ENCODE results near the gene RAI1.

The RAI1 gene

GRCh38 chr17:17792551-17793377 is 111.5 kb downstream of the RAI1 start:
- no peaks in the 10 kb centered on the region for H3K9me3 ChIP-seq (ENCODE audit: control insufficient read depth in 2 of 2, low read length in 2 of 2)
- H3K9ac ChIP-seq (ENCODE audit: low read length in 2 of 2): no peak overlapping the region
- peak overlapping the region; percentile 11 for H3K27ac ChIP-seq (ENCODE audit: low read length)
- H3K27me3 ChIP-seq (ENCODE audit: control insufficient read depth in 1 of 2, insufficient read depth in 2 of 2, low read length in 2 of 2): no peaks in the 10 kb centered on the region
- peaks cover 47% of the 10 kb centered on the region for H3K4me1 ChIP-seq (ENCODE audit: control insufficient read depth, insufficient read depth, low read length)
- no peak overlapping the region for H3K4me3 ChIP-seq (ENCODE audit: low read length in 2 of 2)
- peaks cover 0 to 18% of the 10 kb centered on the region in 2 donors for H3K36me3 ChIP-seq (ENCODE audit: control insufficient read depth in 2 of 2, insufficient read depth in 2 of 2, low read length in 2 of 2)

DNA sequence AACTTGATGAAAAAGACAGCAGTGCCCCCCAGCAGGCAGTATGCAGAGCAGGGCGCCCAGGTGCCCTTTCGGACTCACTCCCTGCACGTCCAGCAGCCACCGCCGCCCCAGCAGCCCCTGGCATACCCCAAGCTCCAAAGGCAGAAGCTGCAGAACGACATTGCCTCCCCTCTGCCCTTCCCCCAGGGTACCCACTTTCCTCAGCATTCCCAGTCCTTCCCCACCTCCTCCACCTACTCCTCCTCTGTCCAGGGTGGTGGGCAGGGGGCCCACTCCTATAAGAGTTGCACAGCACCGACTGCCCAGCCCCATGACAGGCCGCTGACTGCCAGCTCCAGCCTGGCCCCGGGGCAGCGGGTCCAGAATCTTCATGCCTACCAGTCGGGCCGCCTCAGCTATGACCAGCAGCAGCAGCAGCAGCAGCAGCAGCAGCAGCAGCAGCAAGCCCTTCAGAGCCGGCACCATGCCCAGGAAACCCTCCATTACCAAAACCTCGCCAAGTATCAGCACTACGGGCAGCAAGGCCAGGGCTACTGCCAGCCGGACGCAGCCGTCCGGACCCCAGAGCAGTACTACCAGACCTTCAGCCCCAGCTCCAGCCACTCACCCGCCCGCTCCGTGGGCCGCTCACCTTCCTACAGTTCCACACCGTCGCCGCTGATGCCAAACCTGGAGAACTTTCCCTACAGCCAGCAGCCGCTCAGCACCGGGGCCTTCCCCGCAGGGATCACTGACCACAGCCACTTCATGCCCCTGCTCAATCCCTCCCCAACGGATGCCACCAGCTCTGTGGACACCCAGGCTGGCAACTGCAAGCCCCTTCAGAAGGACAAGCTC is 112.3 kb downstream of the RAI1 start:
- H3K9me3 ChIP-seq (ENCODE audit: control insufficient read depth in 2 of 2, low read length in 2 of 2): no peaks in the 10 kb centered on the region
- peaks cover 49% of the 10 kb centered on the region for H3K4me1 ChIP-seq (ENCODE audit: control insufficient read depth, insufficient read depth, low read length)
- peak overlapping the region; percentile 11 for H3K27ac ChIP-seq (ENCODE audit: low read length)
- no peak overlapping the region for H3K9ac ChIP-seq (ENCODE audit: low read length in 2 of 2)
- H3K27me3 ChIP-seq (ENCODE audit: control insufficient read depth in 1 of 2, insufficient read depth in 2 of 2, low read length in 2 of 2): no peaks in the 10 kb centered on the region
- H3K4me3 ChIP-seq (ENCODE audit: low read length in 2 of 2): no peak overlapping the region
- peaks cover 0 to 20% of the 10 kb centered on the region in 2 donors for H3K36me3 ChIP-seq (ENCODE audit: control insufficient read depth in 2 of 2, insufficient read depth in 2 of 2, low read length in 2 of 2)

GRCh38 chr17:17794382-17794781 is 113.1 kb downstream of the RAI1 start:
- Histone ChIP-seq H3K27ac (ENCODE audit: low read length) (no peak overlapping the region), H3K4me1 (ENCODE audit: control insufficient read depth, insufficient read depth, low read length) (peaks cover 48% of the 10 kb centered on the region), H3K9ac (ENCODE audit: low read length in 2 of 2) (no peak overlapping the region), H3K9me3 (ENCODE audit: control insufficient read depth in 2 of 2, low read length in 2 of 2) (no peaks in the 10 kb centered on the region), H3K27me3 (ENCODE audit: control insufficient read depth in 1 of 2, insufficient read depth in 2 of 2, low read length in 2 of 2) (no peaks in the 10 kb centered on the region), H3K36me3 (ENCODE audit: control insufficient read depth in 2 of 2, insufficient read depth in 2 of 2, low read length in 2 of 2) (peaks cover 3 to 24% of the 10 kb centered on the region in 2 donors), H3K4me3 (ENCODE audit: low read length in 2 of 2) (no peak overlapping the region)

GRCh38 chr17:17795296-17795695 is 114.0 kb downstream of the RAI1 start:
- H3K9ac ChIP-seq (ENCODE audit: low read length in 2 of 2): no peak overlapping the region
- H3K27ac ChIP-seq (ENCODE audit: low read length): no peak overlapping the region
- H3K9me3 ChIP-seq (ENCODE audit: control insufficient read depth in 2 of 2, low read length in 2 of 2): no peaks in the 10 kb centered on the region
- peaks cover 44% of the 10 kb centered on the region for H3K4me1 ChIP-seq (ENCODE audit: control insufficient read depth, insufficient read depth, low read length)
- no peaks in the 10 kb centered on the region for H3K27me3 ChIP-seq (ENCODE audit: control insufficient read depth in 1 of 2, insufficient read depth in 2 of 2, low read length in 2 of 2)
- H3K4me3 ChIP-seq (ENCODE audit: low read length in 2 of 2): no peak overlapping the region
- H3K36me3 ChIP-seq (ENCODE audit: control insufficient read depth in 2 of 2, insufficient read depth in 2 of 2, low read length in 2 of 2): peaks cover 3 to 24% of the 10 kb centered on the region in 2 donors

DNA sequence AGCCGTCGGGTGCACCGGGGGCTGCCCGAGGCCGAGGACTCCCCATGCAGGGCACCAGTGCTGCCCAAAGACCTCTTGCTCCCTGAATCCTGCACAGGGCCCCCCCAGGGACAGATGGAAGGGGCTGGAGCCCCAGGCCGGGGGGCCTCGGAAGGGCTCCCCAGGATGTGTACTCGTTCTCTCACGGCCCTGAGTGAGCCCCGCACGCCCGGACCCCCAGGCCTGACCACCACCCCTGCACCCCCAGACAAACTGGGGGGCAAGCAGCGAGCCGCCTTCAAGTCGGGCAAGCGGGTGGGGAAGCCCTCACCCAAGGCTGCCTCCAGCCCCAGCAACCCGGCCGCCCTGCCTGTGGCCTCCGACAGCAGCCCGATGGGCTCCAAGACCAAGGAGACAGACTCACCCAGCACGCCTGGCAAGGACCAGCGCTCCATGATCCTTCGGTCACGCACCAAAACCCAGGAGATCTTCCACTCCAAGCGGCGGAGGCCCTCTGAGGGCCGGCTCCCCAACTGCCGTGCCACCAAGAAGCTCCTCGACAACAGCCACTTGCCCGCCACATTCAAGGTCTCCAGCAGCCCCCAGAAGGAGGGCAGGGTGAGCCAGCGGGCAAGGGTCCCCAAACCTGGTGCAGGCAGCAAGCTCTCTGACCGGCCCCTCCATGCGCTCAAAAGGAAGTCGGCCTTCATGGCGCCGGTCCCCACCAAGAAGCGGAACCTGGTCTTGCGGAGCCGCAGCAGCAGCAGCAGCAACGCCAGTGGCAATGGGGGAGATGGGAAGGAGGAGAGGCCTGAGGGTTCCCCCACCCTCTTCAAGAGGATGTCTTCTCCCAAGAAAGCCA is 114.9 kb downstream of the RAI1 start:
- Histone ChIP-seq H3K9ac (ENCODE audit: low read length in 2 of 2) (no peak overlapping the region), H3K9me3 (ENCODE audit: control insufficient read depth in 2 of 2, low read length in 2 of 2) (no peaks in the 10 kb centered on the region), H3K4me3 (ENCODE audit: low read length in 2 of 2) (no peak overlapping the region), H3K36me3 (ENCODE audit: control insufficient read depth in 2 of 2, insufficient read depth in 2 of 2, low read length in 2 of 2) (peaks cover 3 to 24% of the 10 kb centered on the region in 2 donors), H3K4me1 (ENCODE audit: control insufficient read depth, insufficient read depth, low read length) (peaks cover 40% of the 10 kb centered on the region), H3K27me3 (ENCODE audit: control insufficient read depth in 1 of 2, insufficient read depth in 2 of 2, low read length in 2 of 2) (no peaks in the 10 kb centered on the region), H3K27ac (ENCODE audit: low read length) (no peak overlapping the region)

DNA sequence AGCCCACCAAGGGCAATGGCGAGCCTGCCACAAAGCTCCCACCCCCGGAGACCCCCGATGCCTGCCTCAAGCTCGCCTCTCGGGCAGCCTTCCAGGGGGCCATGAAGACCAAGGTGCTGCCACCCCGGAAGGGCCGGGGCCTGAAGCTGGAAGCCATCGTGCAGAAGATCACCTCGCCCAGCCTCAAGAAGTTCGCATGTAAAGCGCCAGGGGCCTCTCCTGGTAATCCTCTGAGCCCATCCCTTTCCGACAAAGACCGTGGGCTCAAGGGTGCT is 115.5 kb downstream of the RAI1 start:
- no peak overlapping the region for H3K27ac ChIP-seq (ENCODE audit: low read length)
- H3K4me3 ChIP-seq (ENCODE audit: low read length in 2 of 2): no peak overlapping the region
- H3K9me3 ChIP-seq (ENCODE audit: control insufficient read depth in 2 of 2, low read length in 2 of 2): no peaks in the 10 kb centered on the region
- peaks cover 35% of the 10 kb centered on the region for H3K4me1 ChIP-seq (ENCODE audit: control insufficient read depth, insufficient read depth, low read length)
- H3K9ac ChIP-seq (ENCODE audit: low read length in 2 of 2): no peak overlapping the region
- H3K27me3 ChIP-seq (ENCODE audit: control insufficient read depth in 1 of 2, insufficient read depth in 2 of 2, low read length in 2 of 2): no peaks in the 10 kb centered on the region
- peaks cover 3 to 24% of the 10 kb centered on the region in 2 donors for H3K36me3 ChIP-seq (ENCODE audit: control insufficient read depth in 2 of 2, insufficient read depth in 2 of 2, low read length in 2 of 2)

DNA sequence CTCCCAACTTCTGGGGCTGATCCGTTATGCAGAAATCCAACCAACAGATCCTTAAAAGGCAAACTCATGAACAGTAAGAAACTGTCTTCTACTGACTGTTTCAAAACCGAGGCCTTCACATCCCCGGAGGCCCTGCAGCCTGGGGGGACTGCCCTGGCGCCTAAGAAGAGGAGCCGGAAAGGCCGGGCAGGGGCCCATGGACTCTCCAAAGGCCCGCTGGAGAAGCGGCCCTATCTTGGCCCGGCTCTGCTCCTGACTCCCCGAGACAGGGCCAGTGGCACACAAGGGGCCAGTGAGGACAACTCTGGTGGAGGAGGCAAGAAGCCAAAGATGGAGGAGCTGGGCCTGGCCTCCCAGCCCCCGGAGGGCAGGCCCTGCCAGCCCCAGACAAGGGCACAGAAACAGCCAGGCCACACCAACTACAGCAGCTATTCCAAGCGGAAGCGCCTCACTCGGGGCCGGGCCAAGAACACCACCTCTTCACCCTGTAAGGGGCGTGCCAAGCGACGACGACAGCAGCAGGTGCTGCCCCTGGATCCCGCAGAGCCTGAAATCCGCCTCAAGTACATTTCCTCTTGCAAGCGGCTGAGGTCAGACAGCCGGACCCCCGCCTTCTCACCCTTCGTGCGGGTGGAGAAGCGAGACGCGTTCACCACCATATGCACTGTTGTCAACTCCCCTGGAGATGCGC is 116.0 kb downstream of the RAI1 start:
- H3K9me3 ChIP-seq (ENCODE audit: control insufficient read depth in 2 of 2, low read length in 2 of 2): no peaks in the 10 kb centered on the region
- H3K9ac ChIP-seq (ENCODE audit: low read length in 2 of 2): no peak overlapping the region
- peaks cover 29% of the 10 kb centered on the region for H3K4me1 ChIP-seq (ENCODE audit: control insufficient read depth, insufficient read depth, low read length)
- no peak overlapping the region for H3K27ac ChIP-seq (ENCODE audit: low read length)
- H3K36me3 ChIP-seq (ENCODE audit: control insufficient read depth in 2 of 2, insufficient read depth in 2 of 2, low read length in 2 of 2): peaks cover 3 to 26% of the 10 kb centered on the region in 2 donors
- no peaks in the 10 kb centered on the region for H3K27me3 ChIP-seq (ENCODE audit: control insufficient read depth in 1 of 2, insufficient read depth in 2 of 2, low read length in 2 of 2)
- no peak overlapping the region for H3K4me3 ChIP-seq (ENCODE audit: low read length in 2 of 2)

- H3K4me3 ChIP-seq (ENCODE audit: low read length in 2 of 2): no peak overlapping the region
- H3K27ac ChIP-seq (ENCODE audit: low read length): no peak overlapping the region
- H3K27me3 ChIP-seq (ENCODE audit: control insufficient read depth in 1 of 2, insufficient read depth in 2 of 2, low read length in 2 of 2): no peaks in the 10 kb centered on the region
- H3K36me3 ChIP-seq (ENCODE audit: control insufficient read depth in 2 of 2, insufficient read depth in 2 of 2, low read length in 2 of 2): peaks cover 3 to 26% of the 10 kb centered on the region in 2 donors
- peaks cover 23% of the 10 kb centered on the region for H3K4me1 ChIP-seq (ENCODE audit: control insufficient read depth, insufficient read depth, low read length)
- H3K9me3 ChIP-seq (ENCODE audit: control insufficient read depth in 2 of 2, low read length in 2 of 2): no peaks in the 10 kb centered on the region
- H3K9ac ChIP-seq (ENCODE audit: low read length in 2 of 2): no peak overlapping the region
These were observed 116.8 kb downstream of the RAI1 start for GRCh38 chr17:17798010-17798556.

GRCh38 chr17:17798573-17799255 is 117.5 kb downstream of the RAI1 start:
- peaks cover 17% of the 10 kb centered on the region for H3K4me1 ChIP-seq (ENCODE audit: control insufficient read depth, insufficient read depth, low read length)
- peaks cover 6 to 27% of the 10 kb centered on the region in 2 donors for H3K36me3 ChIP-seq (ENCODE audit: control insufficient read depth in 2 of 2, insufficient read depth in 2 of 2, low read length in 2 of 2)

More at GRCh38 chr17:17798573-17799255, 117.5 kb downstream of the RAI1 start:
- H3K27me3 ChIP-seq (ENCODE audit: control insufficient read depth in 1 of 2, insufficient read depth in 2 of 2, low read length in 2 of 2): no peaks in the 10 kb centered on the region
- no peak overlapping the region for H3K9ac ChIP-seq (ENCODE audit: low read length in 2 of 2)
- no peak overlapping the region for H3K27ac ChIP-seq (ENCODE audit: low read length)
- no peak overlapping the region for H3K4me3 ChIP-seq (ENCODE audit: low read length in 2 of 2)
- no peaks in the 10 kb centered on the region for H3K9me3 ChIP-seq (ENCODE audit: control insufficient read depth in 2 of 2, low read length in 2 of 2)
